ENCODE results near the gene SYNGR3. TPM values are rescaled to one million over a fixed set of nuclear protein-coding genes. Genes with fewer than 3 reads are reported as not detected.

Gene SYNGR3
- total and polyA plus RNA-seq, 2 of the 13 experiments (the other 11 are each of a cell fraction or from before 2014, with no cell fraction given) = 0.97 to 5.7 TPM

- TF ChIP-seq ARID4A (CRISPR knock-in tag; IDR thresholded peaks at IDR 0.05; ENCODE audit: borderline replicate concordance) = peak; percentile 93
- TF ChIP-seq CREB1 (IDR thresholded peaks at IDR 0.05) = 0 out of 2 replicates have a peak, but pooled peaks have one; percentile 1
- no peak for TF ChIP-seq CREB1 (CRISPR knock-in tag; IDR thresholded peaks at IDR 0.05)
- peak; percentile 74; the same call in 1 of the 2 replicates for TF ChIP-seq MAX (IDR thresholded peaks at IDR 0.05)
- TF ChIP-seq, protein P1, sequence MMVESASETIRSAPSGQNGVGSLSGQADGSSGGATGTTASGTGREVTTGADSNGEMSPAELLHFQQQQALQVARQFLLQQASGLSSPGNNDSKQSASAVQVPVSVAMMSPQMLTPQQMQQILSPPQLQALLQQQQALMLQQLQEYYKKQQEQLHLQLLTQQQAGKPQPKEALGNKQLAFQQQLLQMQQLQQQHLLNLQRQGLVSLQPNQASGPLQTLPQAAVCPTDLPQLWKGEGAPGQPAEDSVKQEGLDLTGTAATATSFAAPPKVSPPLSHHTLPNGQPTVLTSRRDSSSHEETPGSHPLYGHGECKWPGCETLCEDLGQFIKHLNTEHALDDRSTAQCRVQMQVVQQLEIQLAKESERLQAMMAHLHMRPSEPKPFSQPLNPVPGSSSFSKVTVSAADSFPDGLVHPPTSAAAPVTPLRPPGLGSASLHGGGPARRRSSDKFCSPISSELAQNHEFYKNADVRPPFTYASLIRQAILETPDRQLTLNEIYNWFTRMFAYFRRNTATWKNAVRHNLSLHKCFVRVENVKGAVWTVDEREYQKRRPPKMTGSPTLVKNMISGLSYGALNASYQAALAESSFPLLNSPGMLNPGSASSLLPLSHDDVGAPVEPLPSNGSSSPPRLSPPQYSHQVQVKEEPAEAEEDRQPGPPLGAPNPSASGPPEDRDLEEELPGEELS (CRISPR knock-in tag; IDR thresholded peaks at IDR 0.05) = no peak
- TF ChIP-seq, protein P2, sequence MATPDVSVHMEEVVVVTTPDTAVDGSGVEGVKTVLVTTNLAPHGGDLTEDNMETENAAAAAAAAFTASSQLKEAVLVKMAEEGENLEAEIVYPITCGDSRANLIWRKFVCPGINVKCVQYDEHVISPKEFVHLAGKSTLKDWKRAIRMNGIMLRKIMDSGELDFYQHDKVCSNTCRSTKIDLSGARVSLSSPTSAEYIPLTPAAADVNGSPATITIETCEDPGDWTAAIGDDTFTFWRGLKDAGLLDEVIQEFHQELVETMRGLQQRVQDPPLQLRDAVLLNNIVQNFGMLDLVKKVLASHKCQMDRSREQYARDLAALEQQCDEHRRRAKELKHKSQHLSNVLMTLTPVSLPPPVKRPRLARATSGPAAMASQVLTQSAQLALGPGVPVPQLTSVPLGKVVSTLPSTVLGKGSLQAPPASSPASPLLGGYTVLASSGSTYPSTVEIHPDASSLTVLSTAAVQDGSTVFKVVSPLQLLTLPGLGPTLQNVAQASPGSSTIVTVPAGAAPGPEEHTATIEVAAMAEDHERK (CRISPR knock-in tag; IDR thresholded peaks at IDR 0.05; ENCODE audit: low read depth) = peak; percentile 81
- TF ChIP-seq ZNF572 (CRISPR knock-in tag; IDR thresholded peaks at IDR 0.05) = peak; percentile 44; the same call in 1 of the 2 replicates
- peak; percentile 64; the same call in 1 of the 2 replicates for TF ChIP-seq ZNF354B (CRISPR knock-in tag; IDR thresholded peaks at IDR 0.05)
- TF ChIP-seq LCORL (IDR thresholded peaks at IDR 0.05) = no peak
- peak; percentile 79; the same call in 1 of the 2 replicates for TF ChIP-seq LCORL (CRISPR knock-in tag; IDR thresholded peaks at IDR 0.05)
- peak; percentile 74 for TF ChIP-seq MED1 (CRISPR knock-in tag; IDR thresholded peaks at IDR 0.05)
- no peak for TF ChIP-seq MBNL3 (CRISPR knock-in tag; conservative IDR thresholded peaks at IDR 0.05)
- TF ChIP-seq ZNF776 (CRISPR knock-in tag; IDR thresholded peaks at IDR 0.05) = peak; percentile 91
- TF ChIP-seq SRF (IDR thresholded peaks at IDR 0.05; ENCODE audit: low read depth, low read length) = 0 out of 2 replicates have a peak, but pooled peaks have one; percentile 5
- peak; percentile 67 for TF ChIP-seq PHF20 (CRISPR knock-in tag; IDR thresholded peaks at IDR 0.05)
- no peak for TF ChIP-seq TBX3 (IDR thresholded peaks at IDR 0.05; ENCODE audit: borderline replicate concordance)
- TF ChIP-seq, protein P3, sequence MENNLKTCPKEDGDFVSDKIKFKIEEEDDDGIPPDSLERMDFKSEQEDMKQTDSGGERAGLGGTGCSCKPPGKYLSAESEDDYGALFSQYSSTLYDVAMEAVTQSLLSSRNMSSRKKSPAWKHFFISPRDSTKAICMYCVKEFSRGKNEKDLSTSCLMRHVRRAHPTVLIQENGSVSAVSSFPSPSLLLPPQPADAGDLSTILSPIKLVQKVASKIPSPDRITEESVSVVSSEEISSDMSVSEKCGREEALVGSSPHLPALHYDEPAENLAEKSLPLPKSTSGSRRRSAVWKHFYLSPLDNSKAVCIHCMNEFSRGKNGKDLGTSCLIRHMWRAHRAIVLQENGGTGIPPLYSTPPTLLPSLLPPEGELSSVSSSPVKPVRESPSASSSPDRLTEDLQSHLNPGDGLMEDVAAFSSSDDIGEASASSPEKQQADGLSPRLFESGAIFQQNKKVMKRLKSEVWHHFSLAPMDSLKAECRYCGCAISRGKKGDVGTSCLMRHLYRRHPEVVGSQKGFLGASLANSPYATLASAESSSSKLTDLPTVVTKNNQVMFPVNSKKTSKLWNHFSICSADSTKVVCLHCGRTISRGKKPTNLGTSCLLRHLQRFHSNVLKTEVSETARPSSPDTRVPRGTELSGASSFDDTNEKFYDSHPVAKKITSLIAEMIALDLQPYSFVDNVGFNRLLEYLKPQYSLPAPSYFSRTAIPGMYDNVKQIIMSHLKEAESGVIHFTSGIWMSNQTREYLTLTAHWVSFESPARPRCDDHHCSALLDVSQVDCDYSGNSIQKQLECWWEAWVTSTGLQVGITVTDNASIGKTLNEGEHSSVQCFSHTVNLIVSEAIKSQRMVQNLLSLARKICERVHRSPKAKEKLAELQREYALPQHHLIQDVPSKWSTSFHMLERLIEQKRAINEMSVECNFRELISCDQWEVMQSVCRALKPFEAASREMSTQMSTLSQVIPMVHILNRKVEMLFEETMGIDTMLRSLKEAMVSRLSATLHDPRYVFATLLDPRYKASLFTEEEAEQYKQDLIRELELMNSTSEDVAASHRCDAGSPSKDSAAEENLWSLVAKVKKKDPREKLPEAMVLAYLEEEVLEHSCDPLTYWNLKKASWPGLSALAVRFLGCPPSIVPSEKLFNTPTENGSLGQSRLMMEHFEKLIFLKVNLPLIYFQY (CRISPR knock-in tag; IDR thresholded peaks at IDR 0.05; ENCODE audit: borderline replicate concordance) = peak; percentile 66; the same call in 1 of the 2 replicates
Observed at GRCh38 chr16:1959269-1960039, 30.3 kb upstream of the SYNGR3 start, which contains the start of gene NDUFB10 (continued).

All from HepG2 (cell line).